PC-9 (cell line): ENCODE measurements around the gene LYZ.

Source experiments
- CTCF ChIP-seq: fragments of 200-600 bp; sonication (generic); conservative IDR thresholded peaks from 2 replicates; pipeline ENCODE4 v1.6.1; 2017; ENCODE audit warnings: mixed run types, antibody characterized with exemption, mild to moderate bottlenecking, moderate library complexity
- EZH2 ChIP-seq: fragments of 200-600 bp; sonication (generic); IDR thresholded peaks from 2 replicates; pipeline ENCODE4 v1.8.0; 2017; ENCODE audit warnings: antibody characterized with exemption, low read depth

GRCh38 chr12:69330475-69331473 is 17.4 kb upstream of the LYZ start:
- TF ChIP-seq CTCF: no peak
- no peak for TF ChIP-seq EZH2
